Epithelial cell of prostate (primary cell): Measurements from ENCODE around the gene NKD2.

Source experiments
- DNase-seq: peaks from one replicate; pipeline ENCODE4 v3.0.0-alpha.2; 2011; ENCODE audit warnings: low read depth, low spot score
- H3K27ac ChIP-seq: fragments of 450-650 bp; 2 replicates; pipeline ENCODE4 v1.5.1; 2017; ENCODE audit warnings: mild to moderate bottlenecking

Gene NKD2

GRCh38 chr5:1038417-1039209, 30.0 kb downstream of the NKD2 start:
- no peak for DNase-seq
- no peak overlapping the region for H3K27ac ChIP-seq

GRCh38 chr5:1039210-1039548, 30.6 kb downstream of the NKD2 start:
- no peak for DNase-seq
- no peak overlapping the region for H3K27ac ChIP-seq

DNA sequence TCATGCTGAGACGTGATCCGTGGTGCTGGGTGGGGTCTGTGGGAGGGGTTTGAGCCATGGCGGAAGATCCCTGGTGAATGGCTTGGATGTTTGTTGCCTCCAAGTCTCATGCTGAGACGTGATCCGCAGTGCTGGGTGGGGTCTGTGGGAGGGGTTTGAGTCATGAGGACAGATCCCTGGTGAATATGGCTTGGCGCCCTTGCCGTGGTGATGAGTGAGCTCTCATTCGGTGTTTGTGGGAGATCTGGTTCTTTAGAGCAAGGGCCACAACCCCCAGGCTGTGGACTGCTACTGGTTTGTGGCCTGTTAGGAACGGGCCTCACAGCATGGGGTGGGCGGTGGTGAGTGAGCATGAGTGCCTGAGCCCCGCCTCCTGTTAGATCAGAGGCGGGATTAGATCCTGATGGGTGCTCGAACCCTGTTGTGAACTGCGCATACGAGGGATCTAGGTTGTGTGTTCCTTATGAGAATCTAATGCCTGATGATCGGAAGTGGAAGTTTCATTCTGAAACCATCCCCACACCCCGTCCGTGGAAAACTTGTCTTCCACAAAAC, 31.2 kb downstream of the NKD2 start:
- no peak overlapping the region for H3K27ac ChIP-seq
- no peak for DNase-seq

- no peak for DNase-seq
- H3K27ac ChIP-seq, result no peak overlapping the region
These were observed 32.0 kb downstream of the NKD2 start for GRCh38 chr5:1040571-1040970.

- no peak overlapping the region for H3K27ac ChIP-seq
- DNase-seq, result peak; percentile 24
These were observed 32.9 kb downstream of the NKD2 start for GRCh38 chr5:1041225-1042143.

DNA sequence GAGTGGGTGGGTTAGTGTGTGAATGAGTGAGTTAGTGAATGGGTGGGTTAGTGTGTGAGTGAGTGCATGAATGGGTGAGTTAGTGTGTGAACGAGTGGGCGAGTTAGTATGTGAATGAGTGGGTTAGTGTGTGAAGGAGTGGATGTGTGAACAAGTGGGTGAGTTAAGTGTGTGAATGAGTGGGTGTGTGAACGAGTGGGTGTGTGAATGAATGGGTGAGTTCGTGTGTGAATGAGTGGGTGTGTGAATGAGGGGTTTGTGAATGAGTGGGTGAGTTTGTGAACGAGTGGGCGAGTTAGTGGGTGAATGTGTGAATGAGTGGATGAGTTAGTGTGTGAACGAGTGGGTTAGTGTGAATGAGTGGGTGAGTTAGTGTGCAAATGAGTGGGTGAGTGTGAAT, 34.0 kb downstream of the NKD2 start:
- H3K27ac ChIP-seq, result no peak overlapping the region
- DNase-seq, result no peak

DNA sequence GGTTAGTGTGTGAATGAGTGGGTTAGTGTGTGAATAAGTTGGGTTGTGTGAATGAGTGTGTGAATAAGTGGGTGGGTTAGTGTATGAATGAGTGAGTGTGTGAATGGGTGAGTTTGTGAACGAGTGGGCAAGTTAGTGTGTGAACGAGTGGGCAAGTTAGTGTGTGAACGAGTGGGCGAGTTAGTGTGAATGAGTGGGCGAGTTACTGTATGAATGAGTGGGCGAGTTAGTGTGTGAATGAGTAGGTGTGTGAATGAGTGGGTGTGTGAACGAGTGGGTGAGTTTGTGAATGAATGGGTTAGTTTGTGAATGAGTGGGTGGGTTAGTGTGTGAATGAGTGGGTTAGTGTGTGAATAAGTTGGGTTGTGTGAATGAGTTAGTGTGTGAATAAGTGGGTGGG, 34.7 kb downstream of the NKD2 start:
- H3K27ac ChIP-seq, result no peak overlapping the region
- DNase-seq, result no peak

DNA sequence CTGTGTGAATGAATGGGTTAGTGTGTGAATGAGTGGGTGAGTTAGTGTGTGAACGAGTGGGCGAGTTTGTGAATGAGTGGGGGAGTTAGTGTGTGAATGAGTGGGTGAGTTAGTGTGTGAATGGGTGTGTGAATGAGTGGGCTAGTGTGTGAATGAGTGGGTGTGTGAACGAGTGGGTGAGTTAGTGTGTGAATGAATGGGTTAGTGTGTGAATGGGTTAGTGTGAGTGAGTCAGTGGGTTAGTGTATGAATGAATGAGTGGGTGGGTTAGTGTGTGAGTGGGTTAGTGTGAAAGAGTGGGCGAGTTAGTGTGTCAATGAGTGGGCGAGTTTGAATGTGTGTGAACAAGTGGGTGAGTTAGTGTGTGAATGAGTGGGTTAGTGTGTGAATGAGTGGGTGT, 35.5 kb downstream of the NKD2 start:
- no peak for DNase-seq
- no peak overlapping the region for H3K27ac ChIP-seq

GRCh38 chr5:1045960-1046560, 37.5 kb downstream of the NKD2 start:
- H3K27ac ChIP-seq, result no peak overlapping the region
- DNase-seq, result no peak

DNA sequence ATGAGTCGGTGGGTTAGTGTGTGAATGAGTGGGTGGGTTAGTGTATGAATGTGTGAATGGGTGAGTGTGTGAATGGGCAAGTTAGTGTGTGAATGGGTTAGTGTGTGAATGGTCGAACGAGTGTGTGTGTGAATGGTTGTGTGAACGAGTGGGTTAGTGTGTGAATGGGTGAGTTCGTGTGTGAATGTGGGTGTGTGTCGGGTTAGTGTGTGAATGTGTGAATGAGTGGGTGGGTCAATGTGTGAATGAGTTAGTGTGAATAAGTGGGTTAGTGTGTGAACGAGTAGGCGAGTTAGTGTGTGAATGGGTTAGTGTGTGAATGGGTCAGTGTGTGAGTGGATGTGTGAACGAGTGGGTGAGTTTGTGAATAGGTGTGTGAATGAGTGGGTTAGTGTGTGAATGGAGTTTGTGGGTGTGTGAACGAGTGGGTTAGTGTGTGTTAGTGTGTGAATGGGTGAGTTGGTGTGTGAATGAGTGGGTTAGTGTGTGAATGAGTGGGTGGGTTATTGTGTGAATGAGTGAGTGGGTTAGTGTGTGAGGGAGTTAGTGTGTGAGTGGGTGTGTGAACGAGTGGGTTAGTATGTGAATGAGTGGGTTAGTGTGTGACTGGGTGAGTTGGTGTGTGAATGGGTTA, 38.8 kb downstream of the NKD2 start:
- H3K27ac ChIP-seq, result no peak overlapping the region
- no peak for DNase-seq

GRCh38 chr5:1048162-1048721, 39.6 kb downstream of the NKD2 start:
- no peak for DNase-seq
- H3K27ac ChIP-seq, result no peak overlapping the region

DNA sequence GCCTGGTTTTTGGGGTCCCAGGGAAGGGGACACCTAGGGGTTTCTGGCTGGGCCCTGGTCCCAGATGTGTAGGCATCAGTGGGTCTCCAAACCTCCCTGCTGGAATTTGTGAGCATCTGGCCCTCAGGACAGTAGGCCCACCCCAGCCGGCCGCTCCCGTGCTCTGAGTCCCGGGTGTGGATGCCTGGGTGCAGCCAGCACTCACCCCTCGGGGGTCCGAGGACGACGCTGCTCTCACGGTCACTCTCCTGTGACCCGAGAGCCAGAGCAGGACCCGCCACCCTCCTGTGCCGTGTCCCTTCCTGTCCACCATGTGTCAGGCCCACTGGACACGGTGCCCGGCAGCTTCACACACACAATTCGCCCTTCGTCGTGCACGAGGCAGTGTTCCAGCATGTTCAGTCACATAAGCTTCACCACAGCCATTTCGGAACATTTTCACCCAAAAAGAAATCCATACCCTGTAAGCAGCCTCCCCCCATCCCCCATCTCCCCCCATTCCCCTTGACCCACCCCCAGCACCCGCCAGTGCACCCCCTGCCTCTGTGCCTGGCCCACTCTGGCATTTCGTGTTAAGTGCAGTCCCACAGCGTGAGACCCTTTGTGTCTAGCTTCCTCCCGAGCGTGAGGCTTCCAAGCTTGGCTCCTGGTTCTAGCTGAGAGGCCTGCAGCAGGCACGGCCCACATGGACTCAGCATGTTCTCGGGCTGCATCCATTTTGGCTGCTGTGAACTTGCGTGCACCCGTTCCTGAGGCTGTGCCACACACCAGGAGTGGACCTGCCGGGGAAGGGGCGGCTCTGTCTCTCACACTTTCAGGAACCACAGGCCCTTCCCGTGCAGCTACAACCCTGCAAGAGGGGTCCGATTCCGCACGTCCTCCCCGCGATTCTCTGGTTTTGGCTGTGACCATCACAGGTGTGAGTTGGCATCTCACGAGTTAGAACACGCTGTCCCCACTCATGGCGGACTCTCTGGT, 40.5 kb downstream of the NKD2 start:
- DNase-seq, result no peak
- H3K27ac ChIP-seq, result no peak overlapping the region

- no peak for DNase-seq
- no peak overlapping the region for H3K27ac ChIP-seq
These were observed 42.1 kb downstream of the NKD2 start for GRCh38 chr5:1050423-1051365.

GRCh38 chr5:1051366-1051720, 42.7 kb downstream of the NKD2 start:
- no peak for DNase-seq
- no peak overlapping the region for H3K27ac ChIP-seq

GRCh38 chr5:1052076-1052475, 43.5 kb downstream of the NKD2 start:
- no peak overlapping the region for H3K27ac ChIP-seq
- no peak for DNase-seq

- no peak for DNase-seq
- H3K27ac ChIP-seq, result no peak overlapping the region
These were observed 44.2 kb downstream of the NKD2 start for GRCh38 chr5:1052641-1053390.

GRCh38 chr5:1053391-1054017, 44.9 kb downstream of the NKD2 start:
- DNase-seq, result no peak
- H3K27ac ChIP-seq, result no peak overlapping the region
